HL-60 (cell line): Measurements from ENCODE around the gene MIER1.

Experiments
- CTCF ChIP-seq: IDR thresholded peaks from one replicate; pipeline ENCODE4 v1.5.1; 2011; ENCODE audit warnings: low read length, control low read depth, inconsistent platforms; ENCODE audit not compliant: insufficient read depth
- GABPA ChIP-seq: IDR thresholded peaks from 2 replicates; pipeline ENCODE4 v1.6.1; 2012; ENCODE audit warnings: low read depth
- POLR2AphosphoS5 ChIP-seq: IDR thresholded peaks from 2 replicates; pipeline ENCODE4 v1.6.1; 2012; ENCODE audit warnings: low read depth
- REST ChIP-seq: IDR thresholded peaks from 2 replicates; pipeline ENCODE4 v1.6.1; 2012; ENCODE audit warnings: low read depth; ENCODE audit not compliant: insufficient replicate concordance

- TF ChIP-seq CTCF, result no peak
- TF ChIP-seq REST, result no peak
- TF ChIP-seq POLR2AphosphoS5, result no peak
- TF ChIP-seq GABPA, result no peak
Measured at GRCh38 chr1:67005068-67005467, 80.3 kb downstream of the MIER1 start.
